PC-3 (cell line): ENCODE results near the gene MTX1. TPM values are rescaled to one million over a fixed set of nuclear protein-coding genes. Genes with fewer than 3 reads are reported as not detected.

Source experiments
- ATAC-seq: fragments of 200-7000 bp; cut with Tn5 transposase; 2 replicates; pipeline ENCODE4 v1.9.1; 2020; ENCODE audit warnings: mild to moderate bottlenecking, moderate library complexity
- BruUV-seq: library from RNA; stranded (reverse); fragments of 400-500 nt; replicated peaks from 2 replicates; lab custom pipeline; 2021; lab: Mats Ljungman, UMichigan
- CTCF ChIA-PET: fragments of 300-600 bp; sonication (Branson Sonifier 250); formaldehyde crosslinking; loops from one replicate; lab custom pipeline; 2022; ENCODE audit warnings: antibody characterized with exemption; lab: Charles Lee
- POLR2A ChIA-PET: fragments of 300-600 bp; sonication (Branson Sonifier 250); formaldehyde crosslinking; loops from one replicate; lab custom pipeline; 2022; ENCODE audit warnings: antibody characterized with exemption; ENCODE audit not compliant: unreplicated experiment; lab: Charles Lee
- DNase-seq: peaks from one replicate; pipeline ENCODE4 v3.0.0-alpha.2; 2015
- H2AFZ ChIP-seq: fragments of 300-600 bp; sonication (generic); 2 replicates; pipeline ENCODE4 v1.6.0; 2016; ENCODE audit warnings: antibody characterized with exemption, low read length
- H3F3A ChIP-seq: fragments of 300-600 bp; sonication (generic); one replicate; pipeline ENCODE4 v1.6.0; 2017; ENCODE audit warnings: antibody characterized with exemption, low read length, control low read depth, mild to moderate bottlenecking; ENCODE audit not compliant: unreplicated experiment
- H3K27ac ChIP-seq: fragments of 300-600 bp; sonication (generic); 2 replicates; pipeline ENCODE4 v1.5.1; 2016; ENCODE audit warnings: mild to moderate bottlenecking, low read length
- H3K27me3 ChIP-seq: fragments of 300-600 bp; sonication (generic); 2 replicates; pipeline ENCODE4 v1.6.1; 2016; ENCODE audit warnings: low read length, mixed read lengths
- H3K36me3 ChIP-seq: fragments of 300-600 bp; sonication (generic); 2 replicates; pipeline ENCODE4 v1.6.1; 2016; ENCODE audit warnings: low read depth, mixed run types, low read length, mixed read lengths
- H3K4me1 ChIP-seq: fragments of 300-600 bp; sonication (generic); 2 replicates; pipeline ENCODE4 v1.5.1; 2016; ENCODE audit warnings: low read length; ENCODE audit not compliant: insufficient read depth
- H3K4me2 ChIP-seq: fragments of 300-600 bp; sonication (generic); 2 replicates; pipeline ENCODE4 v1.6.0; 2016; ENCODE audit warnings: low read length
- H3K4me3 ChIP-seq: fragments of 300-600 bp; sonication (generic); 2 replicates; pipeline ENCODE4 v1.5.1; 2016; ENCODE audit warnings: mild to moderate bottlenecking, low read length, mixed read lengths
- H3K79me2 ChIP-seq: fragments of 300-600 bp; sonication (generic); 2 replicates; pipeline ENCODE4 v1.6.1; 2017; ENCODE audit warnings: low read length, mixed read lengths
- H3K9ac ChIP-seq: fragments of 300-600 bp; sonication (generic); 2 replicates; pipeline ENCODE4 v1.6.0; 2016; ENCODE audit warnings: mild to moderate bottlenecking, low read length
- H3K9me2 ChIP-seq: fragments of 300-600 bp; sonication (generic); replicated peaks from 2 replicates; pipeline ENCODE4 v1.6.1; 2016; ENCODE audit warnings: mixed run types, low read length, mixed read lengths
- H3K9me3 ChIP-seq: fragments of 300-600 bp; sonication (generic); 2 replicates; pipeline ENCODE4 v1.6.1; 2016; ENCODE audit warnings: low read length, mixed read lengths
- H4K20me1 ChIP-seq: fragments of 300-600 bp; sonication (generic); 2 replicates; pipeline ENCODE4 v1.6.1; 2016; ENCODE audit warnings: low read length, mixed read lengths
- EZH2 ChIP-seq: fragments of 300-600 bp; sonication (generic); IDR thresholded peaks from one replicate; pipeline ENCODE4 v1.6.1; 2017; ENCODE audit warnings: antibody characterized with exemption, mild to moderate bottlenecking, low read length; ENCODE audit not compliant: unreplicated experiment
- EZH2phosphoT487 ChIP-seq: fragments of 300-600 bp; sonication (generic); IDR thresholded peaks from 2 replicates; pipeline ENCODE4 v1.6.1; 2018; ENCODE audit warnings: mild to moderate bottlenecking, antibody characterized with exemption, low read length, borderline replicate concordance
- intact Hi-C: fragments of 100-400 bp; cut with micrococcal nuclease; formaldehyde crosslinking; loops from 2 replicates; pipeline ENCODE4 v1.9.0; 2023
- total RNA-seq: library from RNA; depleted of rRNA; stranded (reverse); fragments of >200 nt; gene quantifications from 2 replicates; pipeline ENCODE4 v1.2.3, GENCODE V29; 2014
- TF ChIP-seq, protein P1 (sequence below): fragments of 300-600 bp; sonication (generic); conservative IDR thresholded peaks from 2 replicates; pipeline ENCODE4 v1.5.1; 2017; ENCODE audit warnings: antibody characterized with exemption, low read depth, mild to moderate bottlenecking, low read length

Gene MTX1
- total RNA-seq, 1 experiment from 2014 or later: 152 TPM

DNA sequence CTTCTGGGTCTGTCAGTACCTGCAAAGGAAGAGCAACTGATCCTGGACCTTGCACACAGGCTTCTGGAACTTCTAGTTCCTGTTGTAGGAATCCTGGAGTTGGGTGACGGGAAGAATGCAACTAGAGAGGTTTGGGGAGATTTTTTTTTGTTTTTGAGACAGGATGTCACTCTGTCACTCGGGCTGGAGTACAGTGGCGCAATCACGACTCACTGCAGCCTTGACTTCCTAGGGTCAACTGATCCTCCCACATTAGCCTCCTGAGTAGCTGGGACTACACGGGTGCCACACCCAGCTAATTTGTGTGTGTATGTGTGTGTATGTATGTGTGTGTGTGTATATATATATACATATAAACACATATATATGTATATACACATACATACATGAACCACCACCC is 28.0 kb downstream of the MTX1 start:
- Histone ChIP-seq H3K79me2 (no peaks in the 10 kb centered on the region), H3K27me3 (no peaks in the 10 kb centered on the region), H2AFZ (no peak overlapping the region), H3K9me2 (no peaks in the 10 kb centered on the region), H3K4me1 (peaks cover 8% of the 10 kb centered on the region), H3K27ac (no peak overlapping the region), H3K36me3 (peaks cover 5% of the 10 kb centered on the region; the same call in 1 of the 2 replicates), H3K4me2 (no peak overlapping the region), H3K9me3 (no peaks in the 10 kb centered on the region), H3F3A (no peaks in the 10 kb centered on the region), H3K9ac (no peak overlapping the region), H3K4me3 (no peak overlapping the region), H4K20me1 (no peaks in the 10 kb centered on the region)
- ATAC-seq (no peak), DNase-seq (peak; percentile 42)
- intact Hi-C loops: no loop called here
- BruUV-seq: no TSS peak
- ChIA-PET POLR2A (no interaction called here), CTCF (interaction anchor here (0.6 kb wide), 1 partner anchor 43 kb away, joined by 4 read pairs; no protein-coding TSS in a partner anchor)
- no peak for TF ChIP-seq EZH2phosphoT487

DNA sequence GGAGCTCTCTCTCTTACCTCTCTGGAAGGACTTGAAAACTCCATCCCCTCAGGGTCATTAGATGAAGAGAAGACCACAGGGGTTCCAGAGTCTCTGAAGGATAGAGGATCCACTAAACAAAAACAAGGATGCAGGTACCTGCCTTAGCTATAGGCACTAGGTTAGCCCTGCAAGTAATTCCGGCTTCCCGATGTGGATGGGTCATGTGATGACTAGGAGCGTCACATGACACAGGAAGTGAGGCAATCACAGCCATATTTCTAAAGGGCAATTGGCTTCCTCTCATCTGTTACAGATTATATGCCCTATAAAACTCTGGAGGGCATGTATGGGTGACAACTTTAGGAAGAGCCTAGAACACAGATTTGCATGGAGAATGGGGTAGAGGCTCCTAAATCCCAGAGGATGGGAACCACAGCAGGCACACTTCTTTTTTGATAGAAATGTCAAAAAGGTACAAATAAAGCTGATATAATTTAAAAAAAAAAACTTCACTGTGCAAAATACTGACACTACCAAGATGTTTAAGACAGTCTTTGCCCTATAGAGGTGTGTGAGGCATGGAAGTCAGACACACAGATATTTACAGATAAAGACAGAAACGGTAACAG is 32.7 kb downstream of the MTX1 start:
- Histone ChIP-seq H4K20me1 (no peaks in the 10 kb centered on the region), H3K27ac (no peak overlapping the region), H3K9ac (no peak overlapping the region), H2AFZ (peak overlapping the region; percentile 40), H3K27me3 (no peaks in the 10 kb centered on the region), H3K79me2 (peaks cover 11% of the 10 kb centered on the region), H3K9me3 (no peaks in the 10 kb centered on the region), H3K4me3 (peak overlapping the region; percentile 47), H3K4me1 (peaks cover 32% of the 10 kb centered on the region), H3K4me2 (peak overlapping the region; percentile 71), H3K9me2 (no peaks in the 10 kb centered on the region), H3F3A (no peaks in the 10 kb centered on the region), H3K36me3 (peaks cover 5% of the 10 kb centered on the region; the same call in 1 of the 2 replicates)
- ChIA-PET POLR2A (interaction anchor here (0.6 to 0.7 kb wide), 2 partner anchors 41 to 818 kb away, joined by 3 to 4 read pairs; no protein-coding TSS in a partner anchor), CTCF (interaction anchor here (0.9 kb wide), 1 partner anchor 10 kb away, joined by 3 read pairs; no protein-coding TSS in a partner anchor)
- ATAC-seq (peak; percentile 26), DNase-seq (peak; percentile 89)
- no TSS peak for BruUV-seq
- no peak for TF ChIP-seq EZH2phosphoT487
- TF ChIP-seq EZH2: no peak
- TF ChIP-seq, protein P1, sequence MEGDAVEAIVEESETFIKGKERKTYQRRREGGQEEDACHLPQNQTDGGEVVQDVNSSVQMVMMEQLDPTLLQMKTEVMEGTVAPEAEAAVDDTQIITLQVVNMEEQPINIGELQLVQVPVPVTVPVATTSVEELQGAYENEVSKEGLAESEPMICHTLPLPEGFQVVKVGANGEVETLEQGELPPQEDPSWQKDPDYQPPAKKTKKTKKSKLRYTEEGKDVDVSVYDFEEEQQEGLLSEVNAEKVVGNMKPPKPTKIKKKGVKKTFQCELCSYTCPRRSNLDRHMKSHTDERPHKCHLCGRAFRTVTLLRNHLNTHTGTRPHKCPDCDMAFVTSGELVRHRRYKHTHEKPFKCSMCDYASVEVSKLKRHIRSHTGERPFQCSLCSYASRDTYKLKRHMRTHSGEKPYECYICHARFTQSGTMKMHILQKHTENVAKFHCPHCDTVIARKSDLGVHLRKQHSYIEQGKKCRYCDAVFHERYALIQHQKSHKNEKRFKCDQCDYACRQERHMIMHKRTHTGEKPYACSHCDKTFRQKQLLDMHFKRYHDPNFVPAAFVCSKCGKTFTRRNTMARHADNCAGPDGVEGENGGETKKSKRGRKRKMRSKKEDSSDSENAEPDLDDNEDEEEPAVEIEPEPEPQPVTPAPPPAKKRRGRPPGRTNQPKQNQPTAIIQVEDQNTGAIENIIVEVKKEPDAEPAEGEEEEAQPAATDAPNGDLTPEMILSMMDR: no peak
- intact Hi-C loops: loop anchor here (5.0 kb wide), 1 partner anchor 34 kb away; the partner anchor contains the start of genes MTX1 and THBS3

DNA sequence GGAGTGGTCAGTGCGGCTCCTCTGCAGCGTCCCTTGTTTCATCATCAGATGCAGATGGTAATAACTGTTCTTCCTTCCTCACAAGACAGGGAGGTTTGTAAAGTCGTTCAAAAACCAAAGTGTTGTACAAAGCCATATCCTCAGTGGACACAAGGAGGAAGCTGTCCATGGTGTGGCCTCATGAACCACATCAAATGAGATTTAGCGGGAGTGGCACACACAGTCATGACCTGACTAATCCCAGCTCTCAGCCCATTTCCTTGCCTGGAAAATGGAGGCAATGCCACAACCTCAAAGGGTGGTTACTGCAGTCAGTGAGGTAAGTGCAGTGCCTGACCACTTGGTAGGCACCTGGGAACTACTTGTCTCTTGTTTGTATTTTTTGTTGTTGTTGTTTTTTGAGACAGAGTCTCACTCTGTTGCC is 33.4 kb downstream of the MTX1 start:
- Histone ChIP-seq H3K27me3 (no peaks in the 10 kb centered on the region), H3K79me2 (peaks cover 11% of the 10 kb centered on the region), H3K9me3 (no peaks in the 10 kb centered on the region), H3K4me3 (no peak overlapping the region), H3K27ac (no peak overlapping the region), H3K4me2 (peak overlapping the region; percentile 71; the same call in 1 of the 2 replicates), H4K20me1 (no peaks in the 10 kb centered on the region), H3K9ac (no peak overlapping the region), H3F3A (no peaks in the 10 kb centered on the region), H3K9me2 (no peaks in the 10 kb centered on the region), H3K36me3 (peaks cover 2% of the 10 kb centered on the region; the same call in 1 of the 2 replicates), H3K4me1 (peaks cover 29% of the 10 kb centered on the region), H2AFZ (no peak overlapping the region)
- TF ChIP-seq EZH2 (no peak), EZH2phosphoT487 (no peak)
- TF ChIP-seq, protein P1: no peak
- BruUV-seq: no TSS peak
- CTCF ChIA-PET: no interaction called here
- DNase-seq (peak; percentile 45), ATAC-seq (no peak)
- POLR2A ChIA-PET: no interaction called here
- intact Hi-C loops: loop anchor here (5.0 kb wide), 1 partner anchor 35 kb away; the partner anchor contains the start of genes MTX1 and THBS3
